Epithelial cell of alveolus of lung (primary cell): Measurements from ENCODE around the gene IL18. TPM values are rescaled to one million over a fixed set of nuclear protein-coding genes. Genes with fewer than 3 reads are reported as not detected.

Experiments used
- total RNA-seq: library from RNA; depleted of rRNA; stranded (reverse); fragments of >200 nt; gene quantifications from 2 replicates; pipeline ENCODE4 v1.2.1, GENCODE V29; 2015

IL18 gene
- total RNA-seq: 0.56 and 4.1 TPM in 2 replicates

GRCh38 chr11:112163875-112164685 lies at the start of gene IL18:
TSS of gene IL18 (minus strand) at chr11:112164094. CDS start at chr11:112155053, 9,041 bp downstream.

GRCh38 chr11:112174789-112175598 lies 11.1 kb upstream of the IL18 start, which contains the start of gene BCO2:
TSS of gene BCO2 (plus strand) at chr11:112175512. CDS start at chr11:112175602, 90 bp downstream.

GRCh38 chr11:112167145-112167544 lies 3.3 kb upstream of the IL18 start, which contains the start of gene TEX12:
TSS of gene TEX12 (plus strand) at chr11:112167372. CDS start at chr11:112169269, 1,897 bp downstream.

Other genes starting within 250 kb of the IL18 start
- gene C11orf52, start 245.2 kb downstream of the IL18 start, total RNA-seq: not detected in 2 replicates
- gene DIXDC1, start 226.8 kb downstream of the IL18 start, total RNA-seq: 12.8 and 15.9 TPM in 2 replicates
- 23.9 and 34.0 TPM in 2 replicates for gene DLAT, start 138.7 kb downstream of the IL18 start, total RNA-seq
- 1.8 and 4.6 TPM in 2 replicates for gene PIH1D2, start 90.1 kb downstream of the IL18 start, total RNA-seq
- gene NKAPD1, start 89.8 kb downstream of the IL18 start, total RNA-seq: 13.6 and 19.8 TPM in 2 replicates
- 26.6 and 54.9 TPM in 2 replicates for gene TIMM8B, start 77.3 kb downstream of the IL18 start, total RNA-seq
- 88.4 and 149 TPM in 2 replicates for gene SDHD, start 77.2 kb downstream of the IL18 start, total RNA-seq
- not detected in 2 replicates for gene TEX12, start 3.3 kb upstream of the IL18 start, total RNA-seq
- gene BCO2, start 11.4 kb upstream of the IL18 start, total RNA-seq: 0.91 and 10.5 TPM in 2 replicates
- 22.0 and 27.4 TPM in 2 replicates for gene PTS, start 62.3 kb upstream of the IL18 start, total RNA-seq
- gene PLET1, start 96.8 kb upstream of the IL18 start, total RNA-seq: not detected in 2 replicates